OCI-LY7 (cell line): ENCODE data around the gene SEPTIN6. TPM values are rescaled to one million over a fixed set of nuclear protein-coding genes. Genes with fewer than 3 reads are reported as not detected.

Source experiments
- BruUV-seq: library from RNA; stranded (reverse); fragments of 400-500 nt; replicated peaks from 2 replicates; lab custom pipeline; 2021; lab: Mats Ljungman, UMichigan
- CTCF ChIA-PET: fragments of 300-600 bp; sonication (Branson Sonifier 250); formaldehyde crosslinking; loops from one replicate; lab custom pipeline; 2022; ENCODE audit warnings: antibody characterized with exemption; ENCODE audit not compliant: unreplicated experiment; lab: Charles Lee
- POLR2A ChIA-PET: fragments of 300-600 bp; sonication (Branson Sonifier 250); formaldehyde crosslinking; loops from one replicate; lab custom pipeline; 2022; ENCODE audit warnings: antibody characterized with exemption; lab: Charles Lee
- DNase-seq: peaks from one replicate; pipeline ENCODE4 v3.0.0-alpha.2; 2015; ENCODE audit warnings: low spot score
- H2AFZ ChIP-seq: fragments of 200-600 bp; sonication (generic), shearing (Covaris generic); 2 replicates; pipeline ENCODE4 v1.6.1; 2014; ENCODE audit warnings: mild to moderate bottlenecking, antibody characterized with exemption, low read length, moderate library complexity
- H3K27ac ChIP-seq: fragments of 200-600 bp; sonication (generic); 2 replicates; pipeline ENCODE4 v1.5.1; 2014; ENCODE audit warnings: mixed run types, low read depth, mild to moderate bottlenecking, moderate library complexity, low read length, inconsistent platforms; ENCODE audit not compliant: poor library complexity, severe bottlenecking
- H3K36me3 ChIP-seq: fragments of 200-600 bp; sonication (generic); 2 replicates; pipeline ENCODE4 v1.6.1; 2014; ENCODE audit warnings: mild to moderate bottlenecking, antibody characterized with exemption, low read length, moderate library complexity, mixed read lengths; ENCODE audit not compliant: insufficient read depth
- H3K4me1 ChIP-seq: fragments of 200-600 bp; sonication (generic); 2 replicates; pipeline ENCODE4 v1.5.1; 2014; ENCODE audit warnings: mild to moderate bottlenecking, low read length; ENCODE audit not compliant: insufficient read depth, poor library complexity, severe bottlenecking
- H3K4me2 ChIP-seq: fragments of 200-600 bp; sonication (generic); 2 replicates; pipeline ENCODE4 v1.6.1; 2014; ENCODE audit warnings: mild to moderate bottlenecking, low read length
- H3K4me3 ChIP-seq: fragments of 200-600 bp; sonication (generic); 2 replicates; pipeline ENCODE4 v1.5.1; 2014; ENCODE audit warnings: mild to moderate bottlenecking, low read depth, low read length; ENCODE audit not compliant: poor library complexity, severe bottlenecking
- H3K79me2 ChIP-seq: fragments of 200-600 bp; sonication (generic); 2 replicates; pipeline ENCODE4 v1.6.1; 2016; ENCODE audit warnings: low read depth, mild to moderate bottlenecking, low read length, moderate library complexity, mixed read lengths; ENCODE audit not compliant: insufficient read depth
- H3K9me2 ChIP-seq: fragments of 200-600 bp; sonication (generic); 2 replicates; pipeline ENCODE4 v1.6.1; 2016; ENCODE audit warnings: mild to moderate bottlenecking, low read length, mixed read lengths; ENCODE audit not compliant: insufficient read depth
- H3K9me3 ChIP-seq: fragments of 200-600 bp; sonication (generic); 2 replicates; pipeline ENCODE4 v1.6.1; 2014; ENCODE audit warnings: mild to moderate bottlenecking, mixed run types, low read length, mixed read lengths
- H4K20me1 ChIP-seq: fragments of 200-600 bp; sonication (generic); 2 replicates; pipeline ENCODE4 v1.6.1; 2014; ENCODE audit warnings: mild to moderate bottlenecking, antibody characterized with exemption, low read length, moderate library complexity, mixed read lengths; ENCODE audit not compliant: insufficient read depth
- EZH2phosphoT487 ChIP-seq: fragments of 200-600 bp; sonication (generic); IDR thresholded peaks from 2 replicates; pipeline ENCODE4 v1.6.1; 2018; ENCODE audit warnings: low read depth, borderline replicate concordance, mild to moderate bottlenecking, mixed run types, antibody characterized with exemption, low read length, moderate library complexity, mixed read lengths
- intact Hi-C: fragments of 100-400 bp; cut with micrococcal nuclease; formaldehyde crosslinking; loops from one replicate; pipeline ENCODE4 v1.10.0; 2022; ENCODE audit not compliant: unreplicated experiment
- total RNA-seq, 2 experiments: library from RNA; depleted of rRNA in 1 of 2; stranded (reverse); fragments of >200 nt in 1 of 2; shearing (Covaris generic) in 1 of 2; gene quantifications; 2 replicates each; pipeline ENCODE4 v1.2.3, GENCODE V29; 2014 to 2022
- TF ChIP-seq, protein P1 (sequence below): fragments of 200-600 bp; sonication (generic); conservative IDR thresholded peaks from 2 replicates; pipeline ENCODE4 v1.5.1; 2014; ENCODE audit warnings: mild to moderate bottlenecking, antibody characterized with exemption, low read length, moderate library complexity, mixed read lengths

The SEPTIN6 gene
- total RNA-seq, 2 experiments from 2014 or later = 145 to 216 TPM

- Histone ChIP-seq H3K4me2 (peak overlapping the region; percentile 96), H3K4me1 (peaks cover 48% of the 10 kb centered on the region), H3K36me3 (peaks cover 13% of the 10 kb centered on the region; the same call in 1 of the 2 replicates), H3K9me2 (no peaks in the 10 kb centered on the region), H3K27ac (peak overlapping the region; percentile 73), H4K20me1 (peaks cover 9% of the 10 kb centered on the region; the same call in 1 of the 2 replicates), H3K79me2 (peaks cover 30% of the 10 kb centered on the region), H3K4me3 (peak overlapping the region; percentile 94), H3K9me3 (no peaks in the 10 kb centered on the region), H2AFZ (no peak overlapping the region)
- peak; percentile 79 for DNase-seq
- intact Hi-C loops = no loop called here
- POLR2A ChIA-PET = interaction anchor here (0.7 to 4.8 kb wide), 5 partner anchors 12 to 65 kb away, joined by 3 to 34 read pairs (median 5); no protein-coding TSS in a partner anchor
- no TSS peak for BruUV-seq
- TF ChIP-seq, protein P1, sequence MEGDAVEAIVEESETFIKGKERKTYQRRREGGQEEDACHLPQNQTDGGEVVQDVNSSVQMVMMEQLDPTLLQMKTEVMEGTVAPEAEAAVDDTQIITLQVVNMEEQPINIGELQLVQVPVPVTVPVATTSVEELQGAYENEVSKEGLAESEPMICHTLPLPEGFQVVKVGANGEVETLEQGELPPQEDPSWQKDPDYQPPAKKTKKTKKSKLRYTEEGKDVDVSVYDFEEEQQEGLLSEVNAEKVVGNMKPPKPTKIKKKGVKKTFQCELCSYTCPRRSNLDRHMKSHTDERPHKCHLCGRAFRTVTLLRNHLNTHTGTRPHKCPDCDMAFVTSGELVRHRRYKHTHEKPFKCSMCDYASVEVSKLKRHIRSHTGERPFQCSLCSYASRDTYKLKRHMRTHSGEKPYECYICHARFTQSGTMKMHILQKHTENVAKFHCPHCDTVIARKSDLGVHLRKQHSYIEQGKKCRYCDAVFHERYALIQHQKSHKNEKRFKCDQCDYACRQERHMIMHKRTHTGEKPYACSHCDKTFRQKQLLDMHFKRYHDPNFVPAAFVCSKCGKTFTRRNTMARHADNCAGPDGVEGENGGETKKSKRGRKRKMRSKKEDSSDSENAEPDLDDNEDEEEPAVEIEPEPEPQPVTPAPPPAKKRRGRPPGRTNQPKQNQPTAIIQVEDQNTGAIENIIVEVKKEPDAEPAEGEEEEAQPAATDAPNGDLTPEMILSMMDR = no peak
- no peak for TF ChIP-seq EZH2phosphoT487
- CTCF ChIA-PET = interaction anchor here (0.7 kb wide), 1 partner anchor 33 kb away, joined by 3 read pairs; no protein-coding TSS in a partner anchor
Observed at GRCh38 chrX:119695535-119696050, 2.6 kb upstream of the SEPTIN6 start.

GRCh38 chrX:119694601-119695534, 1.9 kb upstream of the SEPTIN6 start:
- Histone ChIP-seq H4K20me1 (peaks cover 9% of the 10 kb centered on the region; the same call in 1 of the 2 replicates), H3K36me3 (peaks cover 19% of the 10 kb centered on the region; the same call in 1 of the 2 replicates), H3K27ac (peak overlapping the region; percentile 73), H3K79me2 (peaks cover 37% of the 10 kb centered on the region), H3K9me2 (no peaks in the 10 kb centered on the region), H3K4me2 (peak overlapping the region; percentile 96), H2AFZ (no peak overlapping the region), H3K4me3 (peak overlapping the region; percentile 94), H3K4me1 (peaks cover 56% of the 10 kb centered on the region), H3K9me3 (no peaks in the 10 kb centered on the region)
- ChIA-PET CTCF (interaction anchor here (0.5 to 0.7 kb wide), 2 partner anchors 34 to 89 kb away, joined by 3 to 20 read pairs; no protein-coding TSS in a partner anchor), POLR2A (interaction anchor here (0.6 to 4.8 kb wide), 7 partner anchors 11 to 65 kb away, joined by 3 to 34 read pairs (median 4); no protein-coding TSS in a partner anchor)
- intact Hi-C loops = loop anchor here (5.0 kb wide), 1 partner anchor 88 kb away; the partner anchor contains the start of gene NKRF
- BruUV-seq = no TSS peak
- peak; percentile 57 for DNase-seq
- no peak for TF ChIP-seq EZH2phosphoT487
- TF ChIP-seq, protein P1 = no peak
